Esophagus squamous epithelium (tissue), 5 donors: ENCODE data around the gene GADD45B. TPM values are rescaled to one million over a fixed set of nuclear protein-coding genes. Genes with fewer than 3 reads are reported as not detected.
"Not testable (repeated sequence)": the region's sequence is repeated elsewhere in the genome, so short reads cannot be mapped to it uniquely, and the experiment has no call there.

Experiments used
- DNase-seq: peaks from one replicate; lab custom pipeline; 2025; lab: John Stamatoyannopoulos, UW
- H3K27ac ChIP-seq, 4 donors: fragments of 200-600 bp; sonication (generic); one replicate each; pipeline ENCODE4 v1.5.1; 2016 to 2019; ENCODE audit warnings: mild to moderate bottlenecking in 1 of 4
- H3K27me3 ChIP-seq, 4 donors: fragments of 200-600 bp; sonication (generic); 1 replicate in 3 of 4; 2 replicates in 1 of 4; pipeline versions ENCODE4 v1.5.1 to v1.6.0; 2017 to 2021; ENCODE audit warnings: antibody characterized with exemption in 1 of 4
- H3K36me3 ChIP-seq, 3 donors: fragments of 200-600 bp; sonication (generic); one replicate each; pipeline ENCODE4 v1.5.1; 2016 to 2019
- H3K4me1 ChIP-seq, 3 donors: fragments of 200-600 bp; sonication (generic); one replicate each; pipeline ENCODE4 v1.5.1; 2017 to 2019
- H3K4me3 ChIP-seq, 4 donors: fragments of 200-600 bp; sonication (generic); 1 replicate in 3 of 4; 2 replicates in 1 of 4; pipeline ENCODE4 v1.5.1; 2016 to 2019; ENCODE audit warnings: mild to moderate bottlenecking in 2 of 4, moderate library complexity in 1 of 4
- H3K9me3 ChIP-seq, 3 donors: fragments of 200-600 bp; sonication (generic); one replicate each; pipeline ENCODE4 v1.5.1; 2016 to 2019
- POLR2A ChIP-seq, 4 donors: fragments of 450-650 bp; IDR thresholded peaks; one replicate each; pipeline ENCODE4 v1.6.1; 2017; ENCODE audit warnings: antibody characterized with exemption in 4 of 4, mild to moderate bottlenecking in 4 of 4, moderate library complexity in 3 of 4
- WGBS, 2 donors: methylation state at CpG; one replicate each; pipeline ENCODE4 v1.1.5; 2018; 5-methylcytosine and 5-hydroxymethylcytosine counted together
- intact Hi-C: fragments of 100-400 bp; cut with DNase I; formaldehyde crosslinking; loops from one replicate; pipeline ENCODE4 v1.15.0; 2022
- total RNA-seq, 4 donors: library from RNA; depleted of rRNA; stranded (reverse); fragments of >200 nt; gene quantifications; one replicate each; pipeline ENCODE4 v1.1.0, GENCODE V29; 2016
- TF ChIP-seq, protein P1 (sequence below), 6 experiments: fragments of 450-650 bp in 4 of 6; fragments of 200-600 bp in 2 of 6; sonication (generic) in 2 of 6; IDR thresholded peaks; one replicate each; pipeline ENCODE4 v1.5.1; 2016 to 2019; ENCODE audit warnings: antibody characterized with exemption in 6 of 6, mild to moderate bottlenecking in 4 of 6, moderate library complexity in 4 of 6
- donor health status: DM: yes; HTN: yes; CAD: no.

The GADD45B gene
- total RNA-seq, 4 donors from 2014 or later, result 21.6 to 40.1 (median 28.7) TPM

DNA sequence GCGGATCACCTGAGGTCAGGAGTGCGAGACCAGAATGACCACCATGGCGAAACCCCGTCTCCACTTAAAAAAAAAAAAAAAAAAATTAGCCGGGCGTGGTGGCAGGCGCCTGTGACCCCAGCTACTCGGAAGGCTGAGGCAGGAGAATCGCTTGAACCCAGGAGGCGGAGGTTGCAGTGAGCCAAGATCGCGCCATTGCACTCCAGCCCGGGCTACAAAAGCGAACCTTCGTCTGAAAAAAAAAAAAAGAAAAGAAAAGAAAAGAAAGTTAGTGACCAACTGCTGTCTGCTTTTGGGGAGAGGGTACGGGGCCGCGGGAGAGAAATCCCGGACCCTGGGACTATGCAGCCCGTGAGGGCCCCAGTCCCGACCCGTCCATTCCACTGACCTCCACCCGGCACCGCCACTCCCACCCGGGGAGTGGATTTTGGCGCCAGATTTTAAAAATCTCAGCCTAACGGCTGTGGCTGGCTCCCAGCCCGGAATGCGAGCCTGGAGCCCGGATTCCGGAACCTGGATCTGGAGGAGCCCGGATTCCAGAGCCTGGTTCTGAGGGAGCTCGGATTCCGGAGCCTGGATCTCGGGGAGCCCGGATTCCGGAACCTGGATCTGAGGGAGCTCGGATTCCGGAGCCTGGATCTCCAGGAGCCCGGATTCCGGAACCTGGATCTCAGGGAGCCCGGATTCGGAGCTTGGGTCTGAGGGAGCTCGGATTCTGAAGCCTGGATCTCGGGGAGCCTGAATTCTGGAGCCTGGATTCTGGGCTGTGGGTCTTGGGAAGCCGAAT is 13.1 kb upstream of the GADD45B start:
- Histone ChIP-seq H3K9me3 (no peaks in the 10 kb centered on the region), H3K27me3 (no peaks in the 10 kb centered on the region), H3K4me3 (peak overlapping the region; percentile 42 to 83 (median 62)), H3K4me1 (peaks cover 10 to 22% (median 10%) of the 10 kb centered on the region in 3 donors), H3K36me3 (no peaks in the 10 kb centered on the region), H3K27ac (peak overlapping the region; percentile 39 to 62 (median 54))
- intact Hi-C loops, result no loop called here
- DNase-seq, result no peak
- TF ChIP-seq, protein P1, sequence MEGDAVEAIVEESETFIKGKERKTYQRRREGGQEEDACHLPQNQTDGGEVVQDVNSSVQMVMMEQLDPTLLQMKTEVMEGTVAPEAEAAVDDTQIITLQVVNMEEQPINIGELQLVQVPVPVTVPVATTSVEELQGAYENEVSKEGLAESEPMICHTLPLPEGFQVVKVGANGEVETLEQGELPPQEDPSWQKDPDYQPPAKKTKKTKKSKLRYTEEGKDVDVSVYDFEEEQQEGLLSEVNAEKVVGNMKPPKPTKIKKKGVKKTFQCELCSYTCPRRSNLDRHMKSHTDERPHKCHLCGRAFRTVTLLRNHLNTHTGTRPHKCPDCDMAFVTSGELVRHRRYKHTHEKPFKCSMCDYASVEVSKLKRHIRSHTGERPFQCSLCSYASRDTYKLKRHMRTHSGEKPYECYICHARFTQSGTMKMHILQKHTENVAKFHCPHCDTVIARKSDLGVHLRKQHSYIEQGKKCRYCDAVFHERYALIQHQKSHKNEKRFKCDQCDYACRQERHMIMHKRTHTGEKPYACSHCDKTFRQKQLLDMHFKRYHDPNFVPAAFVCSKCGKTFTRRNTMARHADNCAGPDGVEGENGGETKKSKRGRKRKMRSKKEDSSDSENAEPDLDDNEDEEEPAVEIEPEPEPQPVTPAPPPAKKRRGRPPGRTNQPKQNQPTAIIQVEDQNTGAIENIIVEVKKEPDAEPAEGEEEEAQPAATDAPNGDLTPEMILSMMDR (IDR thresholded peaks at IDR 0.05), result no peak
- peak in 1 of 4 donors; percentile 33 for TF ChIP-seq POLR2A (IDR thresholded peaks at IDR 0.05)
- 4 to 13% methylated on average over 24 to 34 of the region's 46 CpGs for WGBS, 2 donors

DNA sequence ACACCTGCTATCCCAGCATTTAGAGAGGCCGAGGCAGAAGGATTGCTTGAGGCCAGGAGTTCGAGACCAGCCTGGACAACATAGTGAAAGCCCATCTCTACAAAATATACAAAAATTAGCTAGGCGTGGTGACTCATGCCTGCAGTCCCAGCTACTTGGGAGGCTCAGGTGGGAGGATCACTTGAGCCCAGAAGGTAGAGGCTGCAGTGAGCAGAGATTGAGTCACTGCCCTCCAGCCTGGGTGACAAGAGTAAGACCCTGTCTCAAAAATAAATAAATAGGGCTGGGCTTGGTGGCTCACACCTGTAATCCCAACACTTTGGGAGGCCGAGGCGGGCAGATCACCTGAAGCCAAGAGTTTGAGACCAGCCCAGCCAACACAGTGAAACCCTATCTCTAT is 12.2 kb upstream of the GADD45B start:
- DNase-seq, intact Hi-C loops, H3K9me3 ChIP-seq, H3K36me3 ChIP-seq, H3K27me3 ChIP-seq, H3K4me3 ChIP-seq: not testable (repeated sequence)
- Histone ChIP-seq H3K27ac (peak overlapping the region in 2 of 4 donors; percentile 39 to 56), H3K4me1 (peaks cover 10 to 22% (median 10%) of the 10 kb centered on the region in 3 donors)
- 82 to 91% methylated on average over 5 of the region's 5 CpGs for WGBS, 2 donors

DNA sequence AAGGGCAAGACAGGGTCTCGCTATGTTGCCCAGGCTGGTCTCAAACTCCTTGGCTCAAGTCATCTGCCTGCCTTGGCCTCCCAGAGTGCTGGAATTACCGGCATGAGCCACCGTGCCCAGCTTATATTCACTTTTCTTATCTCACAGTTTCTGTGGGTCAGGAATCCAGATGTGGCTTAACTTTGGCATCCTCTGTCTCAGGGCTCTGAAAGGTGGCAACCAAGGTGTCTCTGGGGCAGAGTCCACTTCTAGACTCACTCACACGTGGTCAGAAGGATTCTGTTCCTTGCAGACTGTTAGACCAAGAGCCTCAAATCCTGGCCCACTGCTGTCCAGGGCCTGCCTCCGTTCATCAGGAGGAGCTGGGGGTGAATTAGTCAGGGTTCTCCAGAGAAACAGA is 11.5 kb upstream of the GADD45B start:
- Histone ChIP-seq H3K9me3 (no peaks in the 10 kb centered on the region), H3K27ac (no peak overlapping the region), H3K4me1 (peaks cover 10 to 22% (median 10%) of the 10 kb centered on the region in 3 donors), H3K36me3 (no peaks in the 10 kb centered on the region), H3K4me3 (no peak overlapping the region), H3K27me3 (no peaks in the 10 kb centered on the region)
- no peak for DNase-seq
- 77 to 81% methylated on average over 3 to 5 of the region's 5 CpGs for WGBS, 2 donors
- intact Hi-C loops, result no loop called here
- TF ChIP-seq, protein P1 (IDR thresholded peaks at IDR 0.05), result no peak
- TF ChIP-seq POLR2A (IDR thresholded peaks at IDR 0.05), result no peak

DNA sequence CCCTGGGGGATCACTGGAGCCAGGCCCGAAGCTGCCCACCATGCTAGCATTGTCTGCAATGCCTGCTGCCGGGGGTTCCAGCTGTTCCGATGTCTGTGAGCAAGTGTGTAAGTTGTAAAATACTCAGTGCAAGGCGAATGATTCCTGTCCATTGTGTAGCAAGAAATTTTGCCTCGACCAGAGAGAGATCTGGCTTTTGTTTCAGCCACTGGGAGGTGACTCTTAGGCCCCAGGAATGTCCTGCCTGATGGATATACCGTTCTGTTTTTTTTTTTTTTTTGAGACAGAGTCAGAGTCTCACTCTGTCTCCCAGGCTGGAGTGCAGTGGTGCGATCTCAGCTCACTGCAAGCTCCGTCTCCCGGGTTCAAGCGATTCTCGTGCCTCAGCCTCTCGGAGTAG is 7.3 kb upstream of the GADD45B start:
- Histone ChIP-seq H3K9me3 (no peaks in the 10 kb centered on the region), H3K4me3 (no peak overlapping the region), H3K36me3 (no peaks in the 10 kb centered on the region), H3K4me1 (no peaks in the 10 kb centered on the region), H3K27me3 (no peaks in the 10 kb centered on the region), H3K27ac (no peak overlapping the region)
- no peak for DNase-seq
- no peak for TF ChIP-seq POLR2A (IDR thresholded peaks at IDR 0.05)
- TF ChIP-seq, protein P1 (IDR thresholded peaks at IDR 0.05), result no peak
- intact Hi-C loops, result no loop called here
- WGBS, 2 donors, result 63 to 83% methylated on average over 6 to 7 of the region's 12 CpGs

DNA sequence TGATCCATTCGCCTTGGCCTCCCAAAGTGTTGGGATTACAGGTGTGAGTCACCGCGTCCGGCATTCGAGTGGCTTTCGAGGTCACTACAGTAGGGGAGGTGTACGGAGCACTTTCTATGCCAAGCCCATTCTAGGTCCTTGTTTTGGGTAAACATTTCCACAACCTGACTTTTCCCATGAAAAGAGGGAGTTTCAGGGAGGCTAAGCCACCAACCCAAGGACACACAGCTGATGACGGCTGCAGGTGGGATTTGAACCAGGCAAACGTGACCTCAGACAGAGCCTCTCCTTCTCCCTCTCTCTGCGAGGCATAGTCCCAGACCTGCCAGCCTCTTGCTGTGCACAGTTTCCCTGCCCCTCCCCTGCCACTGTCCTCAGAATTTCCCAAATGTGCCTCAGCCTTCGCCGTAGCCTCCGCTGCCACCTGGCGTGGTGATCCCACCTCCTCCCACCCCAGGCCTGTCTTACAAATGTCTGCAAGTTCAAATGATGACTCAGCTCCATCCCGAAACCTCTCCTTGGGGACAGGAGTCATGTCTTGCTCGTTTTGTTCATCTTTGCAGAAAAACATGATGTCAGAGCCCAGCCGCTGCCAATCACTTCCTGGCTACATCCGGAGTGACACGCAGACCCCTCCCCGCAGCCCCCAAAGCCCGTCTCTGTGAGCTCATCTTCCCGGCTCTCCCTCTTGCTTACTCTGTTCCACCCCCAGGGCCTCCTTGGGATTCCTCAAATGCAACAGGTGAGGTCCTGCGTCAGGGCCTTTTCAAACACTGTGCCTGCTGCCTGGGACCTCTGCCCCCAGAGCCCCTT is 6.6 kb upstream of the GADD45B start:
- no peak for DNase-seq
- 27% methylated on average over 20 to 22 of the region's 23 CpGs for WGBS, 2 donors
- TF ChIP-seq POLR2A (IDR thresholded peaks at IDR 0.05), result no peak
- TF ChIP-seq, protein P1 (IDR thresholded peaks at IDR 0.05), result no peak

DNA sequence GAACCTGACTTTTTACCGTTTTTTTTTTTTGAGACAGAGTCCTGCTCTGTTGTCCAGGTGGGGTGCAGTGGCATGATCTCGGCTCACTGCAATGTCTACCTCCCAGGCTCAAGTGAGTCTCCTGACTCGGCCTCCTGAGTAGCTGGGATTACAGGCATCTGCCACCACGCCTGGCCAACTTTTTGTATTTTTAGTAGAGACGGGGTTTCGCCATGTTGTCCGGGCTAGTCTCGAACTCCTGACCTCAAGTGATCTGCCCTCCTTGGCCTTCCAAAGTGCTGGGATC is 6.1 kb upstream of the GADD45B start:
- WGBS, 2 donors, result 85 to 86% methylated on average over 8 of the region's 8 CpGs
- H3K4me1 ChIP-seq, intact Hi-C loops: not testable (repeated sequence)

More for the DNA sequence above, 6.6 kb upstream of the GADD45B start:
- no peaks in the 10 kb centered on the region for H3K9me3 ChIP-seq
- no peak overlapping the region for H3K27ac ChIP-seq
- H3K4me1 ChIP-seq, result peaks cover 0 to 3% (median 0%) of the 10 kb centered on the region in 3 donors
- no peak overlapping the region for H3K4me3 ChIP-seq
- H3K27me3 ChIP-seq, result no peaks in the 10 kb centered on the region
- H3K36me3 ChIP-seq, result no peaks in the 10 kb centered on the region
- intact Hi-C loops, result no loop called here

More for the DNA sequence above, 6.1 kb upstream of the GADD45B start:
- not testable (repeated sequence) for DNase-seq, H3K27ac ChIP-seq, H3K4me3 ChIP-seq, H3K9me3 ChIP-seq, H3K27me3 ChIP-seq, H3K36me3 ChIP-seq
